OCI-M1 (cell line): ENCODE measurements around the gene OPN1MW2.
"Not testable (repeated sequence)": the region's sequence is repeated elsewhere in the genome, so short reads cannot be mapped to it uniquely, and the experiment has no call there.

ENCODE experiments used
- DNase-seq: peaks from one replicate; lab custom pipeline; 2025; lab: John Stamatoyannopoulos, UW

The OPN1MW2 gene

GRCh38 chrX:154269245-154269644 is 49.7 kb downstream of the OPN1MW2 start:
- not testable (repeated sequence) for DNase-seq
